ENCODE measurements around the gene GHITM.

DNA sequence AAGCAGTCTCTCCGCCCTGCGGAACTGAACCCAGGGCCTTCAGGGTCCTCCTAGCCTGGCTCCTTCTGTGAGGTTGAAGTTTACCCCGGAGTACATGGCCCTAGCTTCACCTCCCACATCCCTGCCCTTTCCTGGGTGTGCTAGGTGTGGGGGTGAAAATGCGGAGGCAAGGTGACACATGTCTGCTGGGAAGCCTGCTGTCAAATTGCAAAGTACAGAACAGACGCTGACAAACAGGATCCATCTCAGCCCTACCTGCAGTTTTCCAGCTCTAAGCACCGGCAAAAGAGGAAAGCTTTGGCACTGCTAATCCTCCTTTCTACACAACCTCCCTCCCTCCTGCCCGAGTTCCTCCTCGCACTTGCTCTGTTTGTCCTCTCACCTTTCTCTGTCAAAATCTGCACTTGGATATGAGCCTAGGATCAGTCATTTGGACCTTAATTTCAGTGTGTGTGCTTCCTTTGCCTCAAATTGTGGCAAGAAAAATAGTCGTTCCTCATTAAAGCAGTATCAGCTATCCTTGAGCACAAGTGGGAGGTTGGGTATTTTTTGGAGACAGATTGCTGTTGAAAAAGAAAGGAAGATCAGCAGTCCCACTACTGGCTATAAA lies 19.9 kb downstream of the GHITM start:
- TF ChIP-seq, protein P1, sequence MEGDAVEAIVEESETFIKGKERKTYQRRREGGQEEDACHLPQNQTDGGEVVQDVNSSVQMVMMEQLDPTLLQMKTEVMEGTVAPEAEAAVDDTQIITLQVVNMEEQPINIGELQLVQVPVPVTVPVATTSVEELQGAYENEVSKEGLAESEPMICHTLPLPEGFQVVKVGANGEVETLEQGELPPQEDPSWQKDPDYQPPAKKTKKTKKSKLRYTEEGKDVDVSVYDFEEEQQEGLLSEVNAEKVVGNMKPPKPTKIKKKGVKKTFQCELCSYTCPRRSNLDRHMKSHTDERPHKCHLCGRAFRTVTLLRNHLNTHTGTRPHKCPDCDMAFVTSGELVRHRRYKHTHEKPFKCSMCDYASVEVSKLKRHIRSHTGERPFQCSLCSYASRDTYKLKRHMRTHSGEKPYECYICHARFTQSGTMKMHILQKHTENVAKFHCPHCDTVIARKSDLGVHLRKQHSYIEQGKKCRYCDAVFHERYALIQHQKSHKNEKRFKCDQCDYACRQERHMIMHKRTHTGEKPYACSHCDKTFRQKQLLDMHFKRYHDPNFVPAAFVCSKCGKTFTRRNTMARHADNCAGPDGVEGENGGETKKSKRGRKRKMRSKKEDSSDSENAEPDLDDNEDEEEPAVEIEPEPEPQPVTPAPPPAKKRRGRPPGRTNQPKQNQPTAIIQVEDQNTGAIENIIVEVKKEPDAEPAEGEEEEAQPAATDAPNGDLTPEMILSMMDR (IDR thresholded peaks at IDR 0.05): no peak
- TF ChIP-seq POLR2A (IDR thresholded peaks at IDR 0.05; ENCODE audit: low read depth): no peak

All from esophagus muscularis mucosa (tissue), 3 donors.